GM13976 (cell line): ENCODE data around the gene CASZ1.

Experiments
- DNase-seq: peaks from one replicate; pipeline ENCODE4 v3.0.0; 2012; ENCODE audit warnings: low spot score
- in situ Hi-C: fragments of 300-500 bp; cut with MboI; formaldehyde crosslinking; loops from one replicate; pipeline ENCODE4 v1.12.0; 2022; ENCODE audit warnings: low sequenced_read_pairs, mixed read lengths, inconsistent platforms; ENCODE audit not compliant: unreplicated experiment
- TF ChIP-seq, protein P1 (sequence below): IDR thresholded peaks from 2 replicates; pipeline ENCODE4 v1.5.1; 2012; ENCODE audit warnings: borderline replicate concordance, mild to moderate bottlenecking; ENCODE audit not compliant: insufficient read depth; ENCODE audit errors: extremely low read depth, missing control alignments, control extremely low read depth

The CASZ1 gene

DNA sequence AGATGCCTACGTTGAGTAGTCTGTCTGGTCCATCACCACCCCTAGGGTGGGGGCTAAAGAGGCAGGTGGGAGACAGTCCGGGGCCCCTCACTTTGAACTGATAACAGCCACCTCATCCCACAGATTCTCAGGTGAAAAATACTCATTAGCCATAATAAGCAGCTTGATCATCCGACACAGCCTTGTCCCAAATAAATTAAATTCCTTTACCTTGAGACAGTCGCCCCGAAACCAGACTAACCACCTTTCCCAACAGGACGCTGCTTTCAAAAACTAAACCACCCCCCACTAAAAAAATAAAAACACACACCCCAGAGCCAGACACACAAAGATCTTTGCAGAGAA lies 103.3 kb downstream of the CASZ1 start:
- no peak for DNase-seq
- TF ChIP-seq, protein P1, sequence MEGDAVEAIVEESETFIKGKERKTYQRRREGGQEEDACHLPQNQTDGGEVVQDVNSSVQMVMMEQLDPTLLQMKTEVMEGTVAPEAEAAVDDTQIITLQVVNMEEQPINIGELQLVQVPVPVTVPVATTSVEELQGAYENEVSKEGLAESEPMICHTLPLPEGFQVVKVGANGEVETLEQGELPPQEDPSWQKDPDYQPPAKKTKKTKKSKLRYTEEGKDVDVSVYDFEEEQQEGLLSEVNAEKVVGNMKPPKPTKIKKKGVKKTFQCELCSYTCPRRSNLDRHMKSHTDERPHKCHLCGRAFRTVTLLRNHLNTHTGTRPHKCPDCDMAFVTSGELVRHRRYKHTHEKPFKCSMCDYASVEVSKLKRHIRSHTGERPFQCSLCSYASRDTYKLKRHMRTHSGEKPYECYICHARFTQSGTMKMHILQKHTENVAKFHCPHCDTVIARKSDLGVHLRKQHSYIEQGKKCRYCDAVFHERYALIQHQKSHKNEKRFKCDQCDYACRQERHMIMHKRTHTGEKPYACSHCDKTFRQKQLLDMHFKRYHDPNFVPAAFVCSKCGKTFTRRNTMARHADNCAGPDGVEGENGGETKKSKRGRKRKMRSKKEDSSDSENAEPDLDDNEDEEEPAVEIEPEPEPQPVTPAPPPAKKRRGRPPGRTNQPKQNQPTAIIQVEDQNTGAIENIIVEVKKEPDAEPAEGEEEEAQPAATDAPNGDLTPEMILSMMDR = no peak
- in situ Hi-C loops = no loop called here

- in situ Hi-C loops = no loop called here
- TF ChIP-seq, protein P1 = peak; percentile 68
- DNase-seq = peak; percentile 82
Measured at GRCh38 chr1:10692401-10693021, 103.9 kb downstream of the CASZ1 start.

GRCh38 chr1:10691740-10692125 lies 104.7 kb downstream of the CASZ1 start:
- in situ Hi-C loops = no loop called here
- DNase-seq = no peak
- TF ChIP-seq, protein P1 = no peak

DNA sequence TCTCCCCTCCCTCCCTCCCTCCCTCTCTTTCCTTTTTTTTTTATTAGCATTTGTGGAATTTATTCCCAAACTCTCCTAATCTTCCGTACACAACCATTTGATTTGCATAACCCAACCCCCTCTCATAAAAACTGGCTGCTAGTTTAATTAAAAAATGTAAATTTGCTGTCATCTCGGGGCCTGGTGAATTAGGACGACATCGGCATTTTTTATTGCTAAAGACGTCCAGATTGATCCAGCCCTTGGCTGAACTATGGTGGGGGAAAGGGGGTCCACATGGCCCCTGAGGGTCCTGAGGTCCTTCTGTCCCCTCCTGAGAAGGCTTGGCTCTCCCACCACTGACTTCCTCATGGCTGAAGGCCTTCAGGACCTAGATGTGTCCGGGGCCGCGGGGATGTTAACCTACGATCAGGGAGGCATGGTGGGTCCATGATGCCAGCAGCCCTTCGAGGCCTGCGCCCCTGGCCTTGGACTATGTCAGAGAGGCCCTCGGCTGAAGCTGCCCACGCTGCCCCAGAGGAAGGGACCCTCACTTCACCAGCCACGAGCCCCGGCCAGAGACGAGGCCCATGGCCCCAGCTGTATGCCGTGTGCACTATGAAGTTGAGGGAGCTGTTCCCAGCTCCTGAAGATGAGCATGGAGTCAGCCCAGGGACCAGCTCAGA lies 105.2 kb downstream of the CASZ1 start:
- in situ Hi-C loops = no loop called here
- no peak for DNase-seq
- TF ChIP-seq, protein P1 = no peak

DNA sequence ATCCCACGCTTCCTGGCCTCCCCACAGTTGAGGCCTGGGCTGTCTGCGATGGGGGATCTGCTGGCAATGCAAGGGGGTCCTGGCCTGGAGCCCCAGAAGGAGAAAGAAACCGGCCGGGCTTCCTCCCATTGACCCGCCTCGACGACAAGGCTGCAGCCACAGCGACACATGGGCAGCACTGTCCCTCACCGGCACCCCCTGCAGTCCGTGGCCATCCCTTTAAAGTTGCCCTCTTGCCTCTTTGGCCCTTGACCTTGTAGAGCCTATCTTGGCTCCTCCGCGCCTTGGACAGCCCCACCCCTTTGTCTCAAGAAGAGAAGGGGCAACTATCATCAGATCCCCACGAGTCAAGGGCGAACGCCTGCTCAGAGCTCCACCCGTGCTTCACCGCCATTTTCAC lies 106.0 kb downstream of the CASZ1 start:
- in situ Hi-C loops = no loop called here
- TF ChIP-seq, protein P1 = no peak
- DNase-seq = no peak

DNA sequence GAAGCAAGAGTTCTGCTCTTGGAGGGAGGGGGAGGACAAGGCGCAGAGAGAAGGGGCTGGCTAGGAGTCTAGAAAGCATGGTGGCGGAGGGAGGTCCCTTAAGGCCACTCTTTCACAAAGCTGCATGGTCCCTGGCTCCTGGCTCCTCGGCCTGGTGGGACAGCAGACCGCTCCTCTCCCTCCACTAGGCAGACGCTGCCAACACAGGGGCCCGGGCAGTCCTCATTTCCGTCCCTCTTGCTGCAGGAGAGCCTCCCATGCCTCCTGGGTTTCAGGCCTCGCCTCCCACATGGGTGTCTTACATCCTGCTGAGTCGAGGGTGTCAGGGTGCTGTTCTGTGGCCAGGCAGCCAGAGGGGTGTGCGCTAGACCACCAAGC lies 108.0 kb downstream of the CASZ1 start:
- in situ Hi-C loops = no loop called here
- TF ChIP-seq, protein P1 = no peak
- no peak for DNase-seq
